ENCODE results near the gene C4orf50. TPM values are rescaled to one million over a fixed set of nuclear protein-coding genes. Genes with fewer than 3 reads are reported as not detected.

C4orf50 gene
- total RNA-seq, 5 donors from 2014 or later (not counting 1 experiment from before 2014, with no cell fraction given) = 0.28 to 3.0 (median 0.54) TPM

DNA sequence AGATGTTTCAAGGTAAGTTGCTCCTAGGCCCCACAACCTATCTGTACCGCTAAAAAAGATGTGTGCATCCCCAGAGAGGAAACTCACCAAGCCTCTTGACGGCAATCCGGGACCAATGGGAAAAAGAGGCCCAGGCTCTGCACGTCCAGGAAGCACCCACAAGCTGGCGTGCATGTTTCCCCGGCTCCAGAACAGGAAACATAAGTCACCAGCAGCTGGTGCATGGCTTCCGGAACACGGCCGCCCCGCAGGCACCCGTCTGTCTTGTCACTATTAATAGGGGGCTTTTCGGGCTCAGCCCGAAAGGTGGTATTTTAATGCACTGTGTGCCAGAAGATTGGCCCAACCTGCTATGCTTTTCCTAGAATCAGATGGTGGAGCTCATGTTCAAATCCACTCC is 147.5 kb downstream of the C4orf50 start:
- H3K36me3 ChIP-seq (ENCODE audit: control insufficient read depth in 2 of 2, extremely low read depth in 1 of 2, insufficient read depth in 1 of 2, low read length in 1 of 2) = no peaks in the 10 kb centered on the region
- peaks cover 13 to 21% (median 15%) of the 10 kb centered on the region in 3 donors for H3K4me1 Mint-ChIP-seq
- no peak overlapping the region for H3K4me3 ChIP-seq (ENCODE audit: control insufficient read depth in 1 of 2, extremely low read depth in 1 of 2, low read length in 1 of 2)
- no peak overlapping the region for H3K27ac Mint-ChIP-seq
- DNase-seq = no peak
- H3K4me1 ChIP-seq (ENCODE audit: control insufficient read depth in 1 of 2, extremely low read depth in 1 of 2, insufficient read depth in 2 of 2, low read length in 2 of 2) = peaks cover 4 to 15% of the 10 kb centered on the region in 2 experiments
- POLR2A ChIA-PET = no interaction called here
- WGBS (ENCODE audit: insufficient coverage) = 31% methylated on average over 4 of the region's 13 CpGs
- ATAC-seq (replicated peaks in 1 of 4) = no peak
- CTCF ChIA-PET = no interaction called here
- H3K9me3 Mint-ChIP-seq = no peaks in the 10 kb centered on the region
- no peaks in the 10 kb centered on the region for H3K36me3 Mint-ChIP-seq
- no peak overlapping the region for H3K27ac ChIP-seq (ENCODE audit: low read length)
- H3K27me3 Mint-ChIP-seq = peaks cover 17 to 22% of the 10 kb centered on the region in 2 donors
- H3K9me3 ChIP-seq = no peaks in the 10 kb centered on the region
- peaks cover 0 to 15% of the 10 kb centered on the region in 2 experiments for H3K27me3 ChIP-seq (replicated peaks in 1 of 2; ENCODE audit: control insufficient read depth in 2 of 2, extremely low read depth in 1 of 2, insufficient read depth in 2 of 2, low read length in 1 of 2)
- no peak overlapping the region for H3K4me3 Mint-ChIP-seq

DNA sequence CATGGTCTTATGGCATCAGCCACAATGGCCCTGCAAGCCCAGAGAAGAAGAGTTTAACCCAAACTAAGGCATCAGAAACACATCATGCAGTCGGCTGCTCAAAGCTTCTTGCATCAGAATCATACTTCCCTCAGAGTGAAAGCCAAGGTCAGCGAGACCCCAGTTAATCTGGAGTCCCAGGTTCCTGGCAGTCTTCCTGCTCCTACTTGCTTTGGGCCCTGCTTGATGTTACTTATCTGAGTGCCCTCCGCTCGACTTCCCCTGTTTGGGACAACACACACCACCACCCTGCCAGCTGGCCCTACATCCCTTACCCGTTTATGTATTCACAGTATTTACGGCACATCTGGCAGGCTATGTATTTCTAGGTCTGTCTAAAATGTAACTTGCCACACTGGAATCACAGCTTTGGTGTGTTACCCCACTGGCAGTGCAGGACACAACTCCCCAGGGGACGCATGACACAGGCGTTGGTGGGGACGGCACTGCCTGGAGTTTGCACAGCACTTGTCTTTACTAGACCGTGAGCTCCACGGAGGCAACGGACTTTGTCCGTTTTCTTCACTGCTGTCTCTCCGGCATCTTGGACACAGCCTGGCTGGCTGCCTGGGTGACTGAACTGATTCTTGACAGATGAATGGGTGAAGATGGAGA is 148.1 kb downstream of the C4orf50 start:
- H3K27me3 ChIP-seq (replicated peaks in 1 of 2; ENCODE audit: control insufficient read depth in 2 of 2, extremely low read depth in 1 of 2, insufficient read depth in 2 of 2, low read length in 1 of 2) = peaks cover 0 to 15% of the 10 kb centered on the region in 2 experiments
- POLR2A ChIA-PET = no interaction called here
- H3K9me3 Mint-ChIP-seq = no peaks in the 10 kb centered on the region

DNA sequence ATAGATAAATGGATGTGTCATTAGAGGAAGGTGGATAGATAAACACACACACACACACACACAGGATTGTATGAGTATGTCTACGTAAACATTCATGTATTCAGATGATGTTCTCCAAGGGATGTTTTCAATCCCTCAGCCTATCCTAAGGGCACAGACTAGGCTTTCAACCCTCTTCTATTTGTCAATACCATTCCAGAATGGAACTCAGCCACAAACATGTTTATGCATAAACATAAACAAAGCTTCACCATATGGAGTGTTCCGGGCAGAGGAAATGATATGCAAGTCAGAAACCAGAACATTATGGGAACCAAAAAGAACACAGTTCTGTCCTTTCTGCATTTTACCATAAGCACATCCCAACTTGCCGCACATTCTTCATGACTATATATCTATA is 150.4 kb downstream of the C4orf50 start:
- WGBS (ENCODE audit: insufficient coverage) = no CpG with 5 or more reads among the region's 3 CpGs
- H3K27ac ChIP-seq (ENCODE audit: low read length) = no peak overlapping the region
- Mint-ChIP-seq H3K36me3 (no peaks in the 10 kb centered on the region), H3K9me3 (no peaks in the 10 kb centered on the region), H3K4me1 (peaks cover 20 to 28% (median 26%) of the 10 kb centered on the region in 3 donors), H3K4me3 (no peak overlapping the region), H3K27me3 (peaks cover 13 to 22% of the 10 kb centered on the region in 2 donors), H3K27ac (no peak overlapping the region)
- H3K4me3 ChIP-seq (ENCODE audit: control insufficient read depth in 1 of 2, extremely low read depth in 1 of 2, low read length in 1 of 2) = no peak overlapping the region
- no peak for DNase-seq
- peaks cover 4 to 15% of the 10 kb centered on the region in 2 experiments for H3K4me1 ChIP-seq (ENCODE audit: control insufficient read depth in 1 of 2, extremely low read depth in 1 of 2, insufficient read depth in 2 of 2, low read length in 2 of 2)
- H3K36me3 ChIP-seq (ENCODE audit: control insufficient read depth in 2 of 2, extremely low read depth in 1 of 2, insufficient read depth in 1 of 2, low read length in 1 of 2) = no peaks in the 10 kb centered on the region
- H3K27me3 ChIP-seq (replicated peaks in 1 of 2; ENCODE audit: control insufficient read depth in 2 of 2, extremely low read depth in 1 of 2, insufficient read depth in 2 of 2, low read length in 1 of 2) = peaks cover 0 to 21% of the 10 kb centered on the region in 2 experiments
- no peak for ATAC-seq (replicated peaks in 1 of 4)
- ChIA-PET POLR2A (no interaction called here), CTCF (no interaction called here)
- H3K9me3 ChIP-seq = no peaks in the 10 kb centered on the region

More for the DNA sequence above, 148.1 kb downstream of the C4orf50 start:
- no peak overlapping the region for H3K27ac ChIP-seq (ENCODE audit: low read length)
- H3K9me3 ChIP-seq = no peaks in the 10 kb centered on the region
- CTCF ChIA-PET = no interaction called here
- Mint-ChIP-seq H3K27ac (no peak overlapping the region), H3K4me3 (no peak overlapping the region), H3K27me3 (peaks cover 17 to 22% of the 10 kb centered on the region in 2 donors), H3K36me3 (no peaks in the 10 kb centered on the region), H3K4me1 (peaks cover 14 to 22% (median 16%) of the 10 kb centered on the region in 3 donors)
- DNase-seq (no peak), ATAC-seq (replicated peaks in 1 of 4) (no peak)
- WGBS (ENCODE audit: insufficient coverage) = 85% methylated on average over 14 of the region's 14 CpGs
- H3K4me1 ChIP-seq (ENCODE audit: control insufficient read depth in 1 of 2, extremely low read depth in 1 of 2, insufficient read depth in 2 of 2, low read length in 2 of 2) = peaks cover 4 to 15% of the 10 kb centered on the region in 2 experiments
- H3K36me3 ChIP-seq (ENCODE audit: control insufficient read depth in 2 of 2, extremely low read depth in 1 of 2, insufficient read depth in 1 of 2, low read length in 1 of 2) = no peaks in the 10 kb centered on the region
- no peak overlapping the region for H3K4me3 ChIP-seq (ENCODE audit: control insufficient read depth in 1 of 2, extremely low read depth in 1 of 2, low read length in 1 of 2)

DNA sequence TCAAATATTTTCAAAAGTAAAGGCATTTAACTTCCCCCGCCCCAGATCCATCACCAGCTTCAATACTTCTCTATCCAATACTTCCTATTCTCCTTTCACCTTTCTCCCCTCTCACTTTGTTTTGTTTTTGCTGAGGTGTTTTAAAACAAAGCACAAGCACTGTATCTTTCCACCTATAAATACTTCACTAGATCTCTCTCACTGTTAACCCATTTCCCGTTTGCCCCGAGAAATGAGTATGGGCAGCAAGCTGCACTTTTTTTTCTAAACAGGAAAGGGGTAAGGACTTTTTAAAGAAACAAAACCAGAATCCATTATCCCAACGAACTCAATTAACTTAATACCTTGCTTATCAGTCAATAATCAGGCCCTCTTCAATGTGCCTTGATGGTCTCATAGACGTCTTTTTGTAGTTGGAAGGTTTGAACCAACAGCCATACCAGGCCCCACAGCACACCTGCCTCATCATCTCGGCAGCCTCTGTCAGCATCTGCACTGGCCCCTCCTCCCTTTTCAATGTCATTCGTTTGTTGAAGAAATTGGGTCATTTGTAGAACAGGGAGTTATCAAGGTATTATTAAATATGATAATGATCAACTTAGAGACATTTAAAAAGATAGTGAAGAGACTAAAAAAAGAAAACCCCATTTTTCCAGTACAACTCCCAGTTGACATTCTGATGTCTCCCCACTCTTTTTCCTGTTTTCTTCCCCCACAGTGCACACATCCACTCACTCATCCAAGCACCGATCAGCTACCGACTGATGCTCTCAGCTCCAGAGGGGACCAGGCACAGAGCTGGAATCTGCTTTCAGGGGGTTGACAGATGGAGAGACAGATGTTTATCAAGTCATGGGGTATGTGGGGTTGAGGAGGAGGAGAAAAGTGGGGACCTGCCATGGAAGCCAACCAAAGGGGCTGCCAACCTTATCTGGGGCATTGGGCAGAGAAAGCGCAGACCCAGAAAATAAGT is 151.1 kb downstream of the C4orf50 start:
- no peaks in the 10 kb centered on the region for H3K9me3 ChIP-seq
- Mint-ChIP-seq H3K36me3 (no peaks in the 10 kb centered on the region), H3K4me3 (peak overlapping the region in 1 of 3 donors; percentile 2), H3K27me3 (peaks cover 13 to 25% of the 10 kb centered on the region in 2 donors), H3K9me3 (no peaks in the 10 kb centered on the region), H3K27ac (no peak overlapping the region), H3K4me1 (peaks cover 20 to 28% (median 26%) of the 10 kb centered on the region in 3 donors)
- ChIA-PET POLR2A (no interaction called here), CTCF (no interaction called here)
- DNase-seq = no peak
- H3K27ac ChIP-seq (ENCODE audit: low read length) = no peak overlapping the region
- H3K4me3 ChIP-seq (ENCODE audit: control insufficient read depth in 1 of 2, extremely low read depth in 1 of 2, low read length in 1 of 2) = no peak overlapping the region
- H3K4me1 ChIP-seq (ENCODE audit: control insufficient read depth in 1 of 2, extremely low read depth in 1 of 2, insufficient read depth in 2 of 2, low read length in 2 of 2) = peaks cover 4 to 15% of the 10 kb centered on the region in 2 experiments
- peaks cover 0 to 21% of the 10 kb centered on the region in 2 experiments for H3K27me3 ChIP-seq (replicated peaks in 1 of 2; ENCODE audit: control insufficient read depth in 2 of 2, extremely low read depth in 1 of 2, insufficient read depth in 2 of 2, low read length in 1 of 2)
- H3K36me3 ChIP-seq (ENCODE audit: control insufficient read depth in 2 of 2, extremely low read depth in 1 of 2, insufficient read depth in 1 of 2, low read length in 1 of 2) = no peaks in the 10 kb centered on the region
- WGBS (ENCODE audit: insufficient coverage) = no CpG with 5 or more reads among the region's 10 CpGs
- no peak for ATAC-seq (replicated peaks in 1 of 4)

DNA sequence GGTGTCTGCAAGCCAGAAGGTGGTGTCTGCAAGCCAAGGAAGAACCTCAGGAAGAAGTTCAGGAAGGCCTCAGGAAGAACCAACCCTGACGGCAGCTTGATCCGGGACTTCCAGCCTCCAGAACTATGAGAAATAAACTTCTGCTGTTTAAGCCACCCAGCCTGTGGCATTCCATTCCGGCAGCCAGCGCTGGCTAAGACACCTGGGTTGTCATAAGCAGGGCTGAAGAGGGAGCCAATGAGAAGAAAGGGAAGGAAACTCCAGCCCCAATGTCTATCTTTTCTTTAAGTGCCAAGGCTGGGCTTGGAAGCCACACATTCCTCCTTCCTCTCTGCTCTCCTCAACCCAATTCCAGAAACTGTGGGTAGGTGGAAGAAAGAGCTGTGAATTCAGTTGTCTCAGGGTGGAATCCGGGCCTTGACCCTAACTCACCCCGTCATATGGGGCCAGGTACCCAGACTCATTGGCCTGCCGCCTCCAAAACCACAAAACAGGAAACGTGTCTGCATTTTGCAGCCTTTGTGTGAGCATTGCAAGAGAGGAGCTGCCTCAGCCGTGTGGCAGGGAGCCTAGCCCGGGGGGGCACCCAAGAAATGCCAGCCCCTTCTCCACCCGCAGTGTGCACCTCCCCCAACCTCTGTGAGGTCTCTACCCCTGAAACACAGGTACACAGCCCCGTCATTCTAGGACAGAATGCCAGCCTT is 152.2 kb downstream of the C4orf50 start:
- no peaks in the 10 kb centered on the region for H3K9me3 Mint-ChIP-seq
- peaks cover 20 to 28% (median 26%) of the 10 kb centered on the region in 3 donors for H3K4me1 Mint-ChIP-seq
- ChIA-PET CTCF (no interaction called here), POLR2A (no interaction called here)
- peaks cover 0 to 23% of the 10 kb centered on the region in 2 experiments for H3K27me3 ChIP-seq (replicated peaks in 1 of 2; ENCODE audit: control insufficient read depth in 2 of 2, extremely low read depth in 1 of 2, insufficient read depth in 2 of 2, low read length in 1 of 2)
- ATAC-seq (replicated peaks in 1 of 4) (peak in 1 of 4 experiments; percentile 20), DNase-seq (peak in 1 of 35 experiments; percentile 4)
- 24% methylated on average over 7 of the region's 12 CpGs for WGBS (ENCODE audit: insufficient coverage)
- no peak overlapping the region for H3K4me3 ChIP-seq (ENCODE audit: control insufficient read depth in 1 of 2, extremely low read depth in 1 of 2, low read length in 1 of 2)
- peaks cover 4 to 15% of the 10 kb centered on the region in 2 experiments for H3K4me1 ChIP-seq (ENCODE audit: control insufficient read depth in 1 of 2, extremely low read depth in 1 of 2, insufficient read depth in 2 of 2, low read length in 2 of 2)
- no peaks in the 10 kb centered on the region for H3K36me3 Mint-ChIP-seq
- peaks cover 13 to 22% of the 10 kb centered on the region in 2 donors for H3K27me3 Mint-ChIP-seq
- H3K36me3 ChIP-seq (ENCODE audit: control insufficient read depth in 2 of 2, extremely low read depth in 1 of 2, insufficient read depth in 1 of 2, low read length in 1 of 2) = no peaks in the 10 kb centered on the region
- H3K27ac Mint-ChIP-seq = no peak overlapping the region
- no peak overlapping the region for H3K27ac ChIP-seq (ENCODE audit: low read length)
- H3K9me3 ChIP-seq = no peaks in the 10 kb centered on the region
- H3K4me3 Mint-ChIP-seq = peak overlapping the region in 2 of 3 donors; percentile 29 to 31

All from T-cell (primary cell).